ENCODE results near the gene RAB5IF.

The RAB5IF gene

DNA sequence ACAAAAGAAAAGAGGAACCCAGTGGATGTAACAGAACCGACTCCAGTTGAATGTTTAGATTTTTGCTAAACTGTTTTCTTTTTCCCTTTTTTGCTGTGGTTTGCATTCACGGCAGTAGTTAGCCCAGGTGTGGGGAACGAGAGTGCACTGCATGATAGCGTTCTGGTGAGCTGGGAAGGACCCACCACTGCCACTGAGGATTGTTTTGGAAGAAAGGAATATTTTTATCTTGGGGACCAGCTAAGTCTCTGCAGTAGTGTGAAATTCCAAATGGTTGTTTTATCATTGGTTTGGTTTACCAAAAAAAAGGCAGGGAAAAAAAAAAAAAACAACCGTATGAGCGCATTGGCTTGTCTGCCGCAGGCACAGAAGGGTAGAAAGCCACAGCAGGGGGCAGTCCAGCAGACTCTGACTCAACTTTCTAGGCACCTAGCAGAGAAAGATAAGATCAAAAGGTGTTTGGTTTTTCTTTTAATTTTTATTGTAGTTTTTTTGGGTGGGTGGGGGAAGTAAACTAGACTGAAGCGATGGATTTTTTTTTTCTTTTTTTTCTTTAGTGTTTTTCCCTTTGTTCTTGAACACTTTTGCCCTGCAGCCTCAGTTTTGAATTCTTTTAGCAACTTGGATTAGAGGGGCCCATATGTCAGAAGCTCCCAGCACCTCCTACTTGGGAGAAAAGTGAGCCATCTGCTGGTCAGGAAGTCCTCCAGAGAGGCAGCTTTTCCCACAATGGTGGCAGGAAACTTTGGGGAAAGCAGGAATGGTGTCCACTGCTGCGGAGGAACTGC, 13.5 kb upstream of the RAB5IF start:
- Histone ChIP-seq H3K27ac (peak overlapping the region; percentile 42), H3K4me3 (ENCODE audit: low read depth, low read length) (no peak overlapping the region)
- DNase-seq = peak; percentile 58

DNA sequence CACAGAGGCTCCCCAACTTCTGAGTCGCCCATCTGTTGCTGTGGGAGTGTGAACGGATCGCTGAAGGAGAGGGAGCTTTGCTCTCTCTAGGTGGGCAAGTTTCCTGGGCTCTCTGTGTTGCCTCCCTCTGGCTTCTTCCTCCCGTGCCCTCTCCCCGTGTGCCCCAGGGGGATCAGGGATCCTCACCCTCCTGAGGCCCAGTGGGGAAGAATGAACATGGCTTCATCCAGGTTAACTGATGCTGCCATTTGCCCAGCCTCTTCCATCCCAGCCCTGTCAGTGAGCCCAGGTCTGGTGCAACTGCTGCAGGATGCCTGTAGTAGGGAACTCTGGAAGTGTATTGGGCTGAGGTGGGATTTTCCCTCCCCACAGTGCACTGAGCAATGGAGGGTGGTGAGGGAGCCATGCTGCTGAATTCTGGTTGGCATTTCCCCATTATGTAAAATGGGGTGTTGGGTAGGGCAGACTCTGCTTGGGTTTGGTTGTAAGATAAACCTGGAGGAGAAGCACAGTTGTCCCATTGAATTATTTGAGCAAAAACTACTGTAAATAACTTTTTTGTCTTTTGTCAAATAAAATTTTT, 12.1 kb upstream of the RAB5IF start:
- TF ChIP-seq, protein P1, sequence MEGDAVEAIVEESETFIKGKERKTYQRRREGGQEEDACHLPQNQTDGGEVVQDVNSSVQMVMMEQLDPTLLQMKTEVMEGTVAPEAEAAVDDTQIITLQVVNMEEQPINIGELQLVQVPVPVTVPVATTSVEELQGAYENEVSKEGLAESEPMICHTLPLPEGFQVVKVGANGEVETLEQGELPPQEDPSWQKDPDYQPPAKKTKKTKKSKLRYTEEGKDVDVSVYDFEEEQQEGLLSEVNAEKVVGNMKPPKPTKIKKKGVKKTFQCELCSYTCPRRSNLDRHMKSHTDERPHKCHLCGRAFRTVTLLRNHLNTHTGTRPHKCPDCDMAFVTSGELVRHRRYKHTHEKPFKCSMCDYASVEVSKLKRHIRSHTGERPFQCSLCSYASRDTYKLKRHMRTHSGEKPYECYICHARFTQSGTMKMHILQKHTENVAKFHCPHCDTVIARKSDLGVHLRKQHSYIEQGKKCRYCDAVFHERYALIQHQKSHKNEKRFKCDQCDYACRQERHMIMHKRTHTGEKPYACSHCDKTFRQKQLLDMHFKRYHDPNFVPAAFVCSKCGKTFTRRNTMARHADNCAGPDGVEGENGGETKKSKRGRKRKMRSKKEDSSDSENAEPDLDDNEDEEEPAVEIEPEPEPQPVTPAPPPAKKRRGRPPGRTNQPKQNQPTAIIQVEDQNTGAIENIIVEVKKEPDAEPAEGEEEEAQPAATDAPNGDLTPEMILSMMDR (IDR thresholded peaks at IDR 0.05; ENCODE audit: low read depth, low read length) = no peak
- Histone ChIP-seq H3K36me3 (peaks cover 38% of the 10 kb centered on the region), H3K27ac (no peak overlapping the region)

More for the DNA sequence above, 13.5 kb upstream of the RAB5IF start:
- H3K9me3 ChIP-seq (ENCODE audit: severe bottlenecking) = no peaks in the 10 kb centered on the region
- TF ChIP-seq, protein P1 (IDR thresholded peaks at IDR 0.05; ENCODE audit: low read depth, low read length) = peak; percentile 66
- H3K27me3 ChIP-seq (ENCODE audit: insufficient read depth, low read depth, severe bottlenecking) = no peaks in the 10 kb centered on the region
- H3K36me3 ChIP-seq = peaks cover 38% of the 10 kb centered on the region

DNA sequence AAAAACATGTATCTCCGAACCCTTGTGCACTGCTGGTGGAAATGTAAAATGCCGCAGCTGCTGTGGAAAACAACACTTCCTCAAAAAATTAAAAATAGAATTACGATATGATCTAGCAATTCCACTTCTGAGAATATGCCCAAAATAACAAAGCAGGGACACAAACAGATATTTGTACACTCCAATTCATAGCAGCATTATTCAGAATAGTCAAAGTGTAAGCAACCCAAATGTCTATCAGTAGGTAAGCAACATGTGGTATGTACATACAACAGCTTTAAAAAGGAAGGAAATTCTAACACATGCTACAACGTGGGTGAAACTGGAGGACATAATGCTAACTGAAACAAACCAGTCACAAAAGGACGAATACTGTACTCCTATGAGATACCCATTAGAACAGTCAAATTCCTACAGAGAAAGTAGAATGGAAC, 5.7 kb upstream of the RAB5IF start:
- Histone ChIP-seq H3K27ac (no peak overlapping the region), H3K36me3 (no peaks in the 10 kb centered on the region)
- TF ChIP-seq, protein P1 (IDR thresholded peaks at IDR 0.05; ENCODE audit: low read depth, low read length) = no peak

More for the DNA sequence above, 12.1 kb upstream of the RAB5IF start:
- no peaks in the 10 kb centered on the region for H3K9me3 ChIP-seq (ENCODE audit: severe bottlenecking)
- no peaks in the 10 kb centered on the region for H3K27me3 ChIP-seq (ENCODE audit: insufficient read depth, low read depth, severe bottlenecking)
- no peak for DNase-seq
- H3K4me3 ChIP-seq (ENCODE audit: low read depth, low read length) = no peak overlapping the region

DNA sequence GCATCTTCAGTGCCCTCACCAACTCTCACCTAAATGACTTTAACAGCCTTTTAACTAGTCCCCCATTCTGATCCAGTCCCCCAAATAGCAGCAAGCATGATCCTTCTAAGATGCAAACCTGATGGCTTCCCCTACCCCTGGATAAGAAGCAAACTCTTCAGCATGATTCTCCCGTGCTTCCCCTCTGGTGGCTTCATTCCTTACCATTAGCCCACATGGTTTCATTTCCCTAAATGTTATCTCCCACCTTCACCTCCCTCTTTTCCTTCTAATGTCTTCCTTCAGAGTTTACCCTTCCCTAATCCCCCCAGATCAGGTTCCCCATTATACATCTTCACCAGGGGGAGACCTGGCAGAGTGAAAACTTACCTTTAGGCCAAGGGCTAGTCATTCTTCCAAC, 4.0 kb upstream of the RAB5IF start:
- DNase-seq = no peak
- Histone ChIP-seq H3K27ac (no peak overlapping the region), H3K27me3 (ENCODE audit: insufficient read depth, low read depth, severe bottlenecking) (no peaks in the 10 kb centered on the region), H3K4me3 (ENCODE audit: low read depth, low read length) (no peak overlapping the region), H3K36me3 (no peaks in the 10 kb centered on the region), H3K9me3 (ENCODE audit: severe bottlenecking) (no peaks in the 10 kb centered on the region)
- TF ChIP-seq, protein P1 (IDR thresholded peaks at IDR 0.05; ENCODE audit: low read depth, low read length) = no peak

More for the DNA sequence above, 5.7 kb upstream of the RAB5IF start:
- no peak overlapping the region for H3K4me3 ChIP-seq (ENCODE audit: low read depth, low read length)
- no peak for DNase-seq
- H3K27me3 ChIP-seq (ENCODE audit: insufficient read depth, low read depth, severe bottlenecking) = no peaks in the 10 kb centered on the region
- H3K9me3 ChIP-seq (ENCODE audit: severe bottlenecking) = no peaks in the 10 kb centered on the region

DNA sequence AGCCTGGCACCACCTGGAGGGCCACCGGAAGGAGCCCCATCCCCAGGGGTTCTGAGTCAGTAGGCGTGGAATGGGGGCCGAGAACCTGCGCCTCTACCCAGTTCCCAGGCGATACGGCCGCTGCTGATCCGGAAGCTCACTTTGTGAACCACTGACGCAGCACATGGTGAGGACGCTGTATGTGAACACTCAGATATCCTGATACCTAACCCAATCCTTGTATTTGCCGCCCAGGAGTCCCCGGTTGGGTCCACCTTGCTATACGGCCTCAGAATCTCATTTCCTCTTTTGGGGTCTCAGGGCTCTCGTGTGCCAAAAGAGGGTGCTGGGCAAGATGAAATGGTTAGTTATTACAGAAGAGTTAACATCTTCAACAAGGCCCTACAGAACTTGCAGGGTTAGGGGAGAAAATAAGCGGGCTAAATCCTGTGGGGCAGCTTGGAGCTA, 604 bp upstream of the RAB5IF start:
- peak overlapping the region; percentile 58 for H3K27ac ChIP-seq
- peaks cover 25% of the 10 kb centered on the region for H3K36me3 ChIP-seq
- no peaks in the 10 kb centered on the region for H3K9me3 ChIP-seq (ENCODE audit: severe bottlenecking)
- H3K27me3 ChIP-seq (ENCODE audit: insufficient read depth, low read depth, severe bottlenecking) = no peaks in the 10 kb centered on the region
- TF ChIP-seq, protein P1 (IDR thresholded peaks at IDR 0.05; ENCODE audit: low read depth, low read length) = no peak
- H3K4me3 ChIP-seq (ENCODE audit: low read depth, low read length) = peak overlapping the region; percentile 22
- no peak for DNase-seq

Data from WERI-Rb-1 (cell line).